ENCODE measurements around the gene SLC39A11. TPM values are rescaled to one million over a fixed set of nuclear protein-coding genes. Genes with fewer than 3 reads are reported as not detected.

SLC39A11 gene
- total RNA-seq, 2 experiments from 2014 or later, result 25.6 to 51.5 TPM

DNA sequence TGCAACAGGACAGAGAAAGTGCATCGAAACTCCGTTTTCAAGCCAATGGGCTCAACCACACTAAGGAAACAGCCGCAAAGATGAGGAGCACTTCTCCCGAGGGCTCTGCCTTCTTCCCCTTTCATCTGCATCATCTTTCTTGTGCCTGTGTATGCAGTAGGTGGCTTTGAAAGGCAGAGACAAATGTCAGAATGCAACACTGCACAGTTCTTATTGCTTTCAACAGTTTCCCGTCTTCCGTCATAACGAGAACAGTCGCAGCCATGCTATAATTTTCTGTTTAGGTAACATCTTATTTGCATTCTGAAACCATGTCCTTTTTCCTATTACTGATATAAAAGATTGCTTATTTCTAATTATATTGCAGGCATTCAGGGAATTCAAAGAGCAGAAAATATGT lies 205.2 kb downstream of the SLC39A11 start:
- Histone ChIP-seq H3K9me2 (ENCODE audit: insufficient read depth, low read length) (no peaks in the 10 kb centered on the region), H3K79me2 (ENCODE audit: insufficient read depth, low read depth, low read length) (no peaks in the 10 kb centered on the region), H3K27ac (ENCODE audit: low read depth, low read length, poor library complexity, severe bottlenecking) (no peak overlapping the region), H3K4me3 (ENCODE audit: low read depth, low read length, poor library complexity, severe bottlenecking) (no peak overlapping the region), H3K9me3 (ENCODE audit: low read length) (no peaks in the 10 kb centered on the region), H4K20me1 (ENCODE audit: insufficient read depth, low read length) (no peaks in the 10 kb centered on the region), H2AFZ (ENCODE audit: low read length) (no peak overlapping the region), H3K36me3 (ENCODE audit: insufficient read depth, low read length) (no peaks in the 10 kb centered on the region), H3K4me2 (ENCODE audit: low read length) (no peak overlapping the region), H3K4me1 (ENCODE audit: insufficient read depth, low read length, poor library complexity, severe bottlenecking) (no peaks in the 10 kb centered on the region)
- ChIA-PET POLR2A (no interaction called here), CTCF (ENCODE audit: unreplicated experiment) (no interaction called here)
- BruUV-seq (replicated peaks), result no TSS peak
- intact Hi-C loops (cut with micrococcal nuclease; ENCODE audit: unreplicated experiment), result no loop called here
- DNase-seq (ENCODE audit: low spot score), result no peak
- TF ChIP-seq EZH2phosphoT487 (IDR thresholded peaks at IDR 0.05; ENCODE audit: borderline replicate concordance, low read depth, low read length) (no peak), CTCF (conservative IDR thresholded peaks at IDR 0.05; ENCODE audit: low read length) (no peak)

GRCh38 chr17:72886622-72887021 lies 205.9 kb downstream of the SLC39A11 start:
- ChIA-PET POLR2A (no interaction called here), CTCF (ENCODE audit: unreplicated experiment) (no interaction called here)
- Histone ChIP-seq H3K79me2 (ENCODE audit: insufficient read depth, low read depth, low read length) (no peaks in the 10 kb centered on the region), H2AFZ (ENCODE audit: low read length) (no peak overlapping the region), H3K27ac (ENCODE audit: low read depth, low read length, poor library complexity, severe bottlenecking) (no peak overlapping the region), H3K4me1 (ENCODE audit: insufficient read depth, low read length, poor library complexity, severe bottlenecking) (no peaks in the 10 kb centered on the region), H3K9me3 (ENCODE audit: low read length) (no peaks in the 10 kb centered on the region), H3K36me3 (ENCODE audit: insufficient read depth, low read length) (no peaks in the 10 kb centered on the region), H3K9me2 (ENCODE audit: insufficient read depth, low read length) (no peaks in the 10 kb centered on the region), H3K4me3 (ENCODE audit: low read depth, low read length, poor library complexity, severe bottlenecking) (no peak overlapping the region), H3K4me2 (ENCODE audit: low read length) (no peak overlapping the region), H4K20me1 (ENCODE audit: insufficient read depth, low read length) (no peaks in the 10 kb centered on the region)
- no TSS peak for BruUV-seq (replicated peaks)
- no peak for DNase-seq (ENCODE audit: low spot score)
- intact Hi-C loops (cut with micrococcal nuclease; ENCODE audit: unreplicated experiment), result no loop called here
- no peak for TF ChIP-seq CTCF (conservative IDR thresholded peaks at IDR 0.05; ENCODE audit: low read length)
- TF ChIP-seq EZH2phosphoT487 (IDR thresholded peaks at IDR 0.05; ENCODE audit: borderline replicate concordance, low read depth, low read length), result no peak

GRCh38 chr17:72884066-72884465 lies 208.4 kb downstream of the SLC39A11 start:
- H3K4me3 ChIP-seq (ENCODE audit: low read depth, low read length, poor library complexity, severe bottlenecking), result no peak overlapping the region
- no peaks in the 10 kb centered on the region for H3K79me2 ChIP-seq (ENCODE audit: insufficient read depth, low read depth, low read length)
- H4K20me1 ChIP-seq (ENCODE audit: insufficient read depth, low read length), result no peaks in the 10 kb centered on the region
- H3K9me3 ChIP-seq (ENCODE audit: low read length), result 0 out of 2 replicates have a peak, but pooled peaks cover 6% of the 10 kb centered on the region
- TF ChIP-seq EZH2phosphoT487 (IDR thresholded peaks at IDR 0.05; ENCODE audit: borderline replicate concordance, low read depth, low read length) (no peak), CTCF (conservative IDR thresholded peaks at IDR 0.05; ENCODE audit: low read length) (no peak)
- ChIA-PET CTCF (ENCODE audit: unreplicated experiment) (no interaction called here), POLR2A (interaction anchor here (1.3 kb wide), 1 partner anchor 13 kb away, joined by 6 read pairs; no protein-coding TSS in a partner anchor)
- no peak overlapping the region for H3K27ac ChIP-seq (ENCODE audit: low read depth, low read length, poor library complexity, severe bottlenecking)
- no peak for DNase-seq (ENCODE audit: low spot score)
- intact Hi-C loops (cut with micrococcal nuclease; ENCODE audit: unreplicated experiment), result no loop called here
- H3K9me2 ChIP-seq (ENCODE audit: insufficient read depth, low read length), result no peaks in the 10 kb centered on the region
- BruUV-seq (replicated peaks), result no TSS peak
- H3K4me1 ChIP-seq (ENCODE audit: insufficient read depth, low read length, poor library complexity, severe bottlenecking), result no peaks in the 10 kb centered on the region
- H2AFZ ChIP-seq (ENCODE audit: low read length), result no peak overlapping the region
- H3K36me3 ChIP-seq (ENCODE audit: insufficient read depth, low read length), result no peaks in the 10 kb centered on the region
- H3K4me2 ChIP-seq (ENCODE audit: low read length), result no peak overlapping the region

Measured in OCI-LY7 (cell line).